GM21515 (cell line): ENCODE data around the gene PRUNE2.

ENCODE experiments used
- ATAC-seq: cut with Tn5 transposase; IDR thresholded peaks from one replicate; pipeline ENCODE4 v1.9.1; 2021; ENCODE audit not compliant: unreplicated experiment

Gene PRUNE2

GRCh38 chr9:76585487-76586389 lies 320.2 kb downstream of the PRUNE2 start:
- no peak for ATAC-seq

- ATAC-seq = no peak
Observed at GRCh38 chr9:76583256-76583655, 322.7 kb downstream of the PRUNE2 start.

GRCh38 chr9:76581731-76582130 lies 324.2 kb downstream of the PRUNE2 start:
- no peak for ATAC-seq

- ATAC-seq = no peak
Observed at GRCh38 chr9:76580820-76581219, 325.1 kb downstream of the PRUNE2 start.

GRCh38 chr9:76580188-76580587 lies 325.7 kb downstream of the PRUNE2 start:
- no peak for ATAC-seq

GRCh38 chr9:76576344-76576743 lies 329.6 kb downstream of the PRUNE2 start:
- peak; percentile 56 for ATAC-seq

- no peak for ATAC-seq
Observed at GRCh38 chr9:76575761-76576160, 330.2 kb downstream of the PRUNE2 start.

- ATAC-seq = no peak
Observed at GRCh38 chr9:76573905-76574760, 331.8 kb downstream of the PRUNE2 start.

GRCh38 chr9:76573408-76573807 lies 332.5 kb downstream of the PRUNE2 start:
- ATAC-seq = no peak

- ATAC-seq = no peak
Observed at GRCh38 chr9:76572151-76572550, 333.8 kb downstream of the PRUNE2 start.

- ATAC-seq = no peak
Observed at GRCh38 chr9:76571743-76572146, 334.2 kb downstream of the PRUNE2 start.

- ATAC-seq = peak; percentile 82
Observed at GRCh38 chr9:76571288-76571687, 334.6 kb downstream of the PRUNE2 start.

GRCh38 chr9:76570826-76571225 lies 335.1 kb downstream of the PRUNE2 start:
- no peak for ATAC-seq

- ATAC-seq = no peak
Observed at GRCh38 chr9:76567086-76567485, 338.8 kb downstream of the PRUNE2 start.

GRCh38 chr9:76564297-76564696 lies 341.6 kb downstream of the PRUNE2 start:
- no peak for ATAC-seq

GRCh38 chr9:76562511-76562911 lies 343.4 kb downstream of the PRUNE2 start:
- peak; percentile 70 for ATAC-seq

GRCh38 chr9:76561900-76562299 lies 344.0 kb downstream of the PRUNE2 start:
- no peak for ATAC-seq
